Activated T-cell treated with anti-CD3 and anti-CD28 coated beads for 24 hours (primary cell): ENCODE results near the gene FBXO8.
"Not testable (repeated sequence)": the region's sequence is repeated elsewhere in the genome, so short reads cannot be mapped to it uniquely, and the experiment has no call there.

Experiments used
- DNase-seq: peaks from one replicate; pipeline ENCODE4 v3.0.0-alpha.2; 2020; ENCODE audit warnings: low read depth

Gene FBXO8

GRCh38 chr4:174283507-174284471 lies at the start of gene FBXO8, which contains the start of gene CEP44:
Gene FBXO8 (minus strand): TSS chr4:174283667. CDS start chr4:174263092, 20,575 bp downstream.
Gene CEP44 (plus strand): TSS chr4:174283911. CDS start chr4:174299122, 15,211 bp downstream.
- DNase-seq, result peak; percentile 61

- no peak for DNase-seq
Measured at GRCh38 chr4:174332741-174333493, 49.5 kb upstream of the FBXO8 start.

GRCh38 chr4:174324725-174325124 lies 41.3 kb upstream of the FBXO8 start:
- no peak for DNase-seq

GRCh38 chr4:174324236-174324635 lies 40.8 kb upstream of the FBXO8 start:
- no peak for DNase-seq

GRCh38 chr4:174320494-174321199 lies 37.2 kb upstream of the FBXO8 start:
- DNase-seq, result no peak

- DNase-seq, result no peak
Measured at GRCh38 chr4:174318829-174319764, 35.6 kb upstream of the FBXO8 start.

GRCh38 chr4:174317531-174317930 lies 34.1 kb upstream of the FBXO8 start:
- no peak for DNase-seq

- DNase-seq, result no peak
Measured at GRCh38 chr4:174316954-174317353, 33.5 kb upstream of the FBXO8 start.

GRCh38 chr4:174316546-174316945 lies 33.1 kb upstream of the FBXO8 start:
- DNase-seq, result no peak

- DNase-seq, result no peak
Measured at GRCh38 chr4:174314770-174315169, 31.3 kb upstream of the FBXO8 start.

GRCh38 chr4:174314274-174314673 lies 30.8 kb upstream of the FBXO8 start:
- DNase-seq, result no peak

- no peak for DNase-seq
Measured at GRCh38 chr4:174312993-174313392, 29.5 kb upstream of the FBXO8 start.

GRCh38 chr4:174307694-174308093 lies 24.2 kb upstream of the FBXO8 start:
- no peak for DNase-seq

GRCh38 chr4:174305961-174306360 lies 22.5 kb upstream of the FBXO8 start:
- no peak for DNase-seq

GRCh38 chr4:174304664-174305063 lies 21.2 kb upstream of the FBXO8 start:
- DNase-seq, result no peak

GRCh38 chr4:174303687-174304086 lies 20.2 kb upstream of the FBXO8 start:
- DNase-seq, result no peak

- DNase-seq, result not testable (repeated sequence)
Measured at GRCh38 chr4:174295142-174295541, 11.7 kb upstream of the FBXO8 start.

- DNase-seq, result not testable (repeated sequence)
Measured at GRCh38 chr4:174294641-174295040, 11.2 kb upstream of the FBXO8 start.

GRCh38 chr4:174292473-174292872 lies 9.0 kb upstream of the FBXO8 start:
- no peak for DNase-seq

- DNase-seq, result no peak
Measured at GRCh38 chr4:174286870-174287269, 3.4 kb upstream of the FBXO8 start.

- DNase-seq, result no peak
Measured at GRCh38 chr4:174284487-174284886, 1.0 kb upstream of the FBXO8 start.
